DMS153 treated with DMSO at 0.1 percent for 48 hours (cell line): ENCODE results near the gene GAS7.

ENCODE experiments used
- DNase-seq: peaks from one replicate; lab custom pipeline; 2025; ENCODE audit not compliant: unreplicated experiment; lab: John Stamatoyannopoulos, UW

GAS7 gene

DNA sequence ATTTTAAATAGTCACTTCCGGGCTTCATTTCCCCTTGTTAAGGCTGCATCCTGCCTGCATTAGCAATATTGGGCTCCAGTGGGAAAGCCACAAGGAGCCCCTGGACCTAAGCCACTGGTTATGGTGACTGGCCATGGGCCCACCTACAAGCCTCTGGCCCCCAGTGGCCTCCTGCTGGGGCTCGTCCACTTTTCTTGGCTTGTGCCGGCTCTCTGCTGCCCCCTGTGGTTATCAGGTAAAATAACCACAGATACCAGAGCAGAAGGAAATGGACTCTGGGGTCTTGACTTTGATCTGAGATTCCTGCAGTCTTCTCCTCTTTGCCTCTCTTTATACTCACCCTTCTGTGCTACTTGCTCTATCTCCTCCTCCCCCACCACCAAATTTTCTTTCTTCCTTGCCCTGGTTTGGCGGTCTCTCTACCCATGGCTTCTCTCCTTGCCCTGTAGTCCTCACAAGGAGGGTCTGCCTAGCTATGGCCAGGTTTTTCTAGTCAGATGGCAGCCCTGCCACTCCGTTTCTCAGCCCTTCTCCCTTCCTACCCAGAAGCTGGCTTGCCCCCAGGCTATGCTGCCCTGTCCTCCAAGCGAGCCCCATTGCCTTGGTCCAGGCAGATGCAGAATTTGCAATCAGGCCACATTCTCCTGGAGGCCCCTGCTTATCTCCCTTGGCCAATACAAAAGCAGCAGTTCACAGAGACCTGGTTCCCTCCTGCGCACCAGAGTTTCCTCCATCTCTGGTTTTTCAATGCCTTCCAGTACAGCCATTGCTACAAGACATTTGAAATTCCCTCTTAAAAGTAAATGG, 210.4 kb downstream of the GAS7 start:
- no peak for DNase-seq

DNA sequence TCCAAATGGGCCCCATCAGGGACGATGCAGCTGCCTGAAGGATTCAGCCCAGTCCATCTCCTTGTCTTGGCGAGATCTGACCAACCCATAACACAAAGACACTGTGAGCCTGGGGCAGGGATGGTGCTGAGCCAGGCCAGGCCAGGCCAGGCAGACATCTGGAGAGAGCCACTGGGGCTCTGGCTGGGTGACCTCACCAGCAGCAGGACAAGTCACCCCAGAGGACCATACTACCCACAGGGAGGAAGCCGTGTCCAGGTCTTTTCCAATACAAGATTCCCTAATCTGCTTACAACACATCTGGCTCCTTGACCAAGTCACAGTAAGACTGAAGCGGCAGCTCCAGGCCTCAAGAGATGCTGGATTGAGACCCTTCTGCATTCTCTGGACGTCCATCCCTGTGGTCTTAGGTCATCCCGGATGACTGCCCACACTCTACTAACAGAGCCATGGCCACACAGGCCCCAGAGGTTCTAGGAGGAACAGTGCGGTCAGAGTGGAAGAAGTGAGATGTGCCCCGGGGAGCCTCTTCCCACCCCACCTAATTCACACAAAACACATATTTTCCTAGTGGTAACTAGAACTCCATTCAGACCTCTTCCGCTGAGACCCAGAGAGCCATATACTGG, 211.5 kb downstream of the GAS7 start:
- no peak for DNase-seq

DNA sequence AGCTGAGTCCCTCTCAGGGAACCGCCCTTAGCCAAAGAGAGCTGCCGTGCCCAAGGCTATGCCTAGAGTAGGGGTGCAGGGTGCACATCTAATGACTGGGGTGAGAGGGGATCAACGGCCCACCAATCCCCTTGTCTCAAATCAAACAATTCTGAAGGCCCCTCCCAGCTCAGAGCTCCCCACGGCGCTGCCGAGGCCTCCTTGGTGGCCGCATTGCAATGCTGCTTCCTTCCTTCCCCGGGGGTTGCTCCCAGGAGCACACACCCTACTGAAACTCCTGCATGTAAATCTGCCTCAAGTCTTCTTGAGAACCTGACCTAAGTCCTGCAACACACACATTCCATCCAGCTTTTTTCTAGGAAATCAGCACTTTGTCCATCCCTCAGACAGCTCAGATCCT, 212.8 kb downstream of the GAS7 start:
- DNase-seq, result no peak

DNA sequence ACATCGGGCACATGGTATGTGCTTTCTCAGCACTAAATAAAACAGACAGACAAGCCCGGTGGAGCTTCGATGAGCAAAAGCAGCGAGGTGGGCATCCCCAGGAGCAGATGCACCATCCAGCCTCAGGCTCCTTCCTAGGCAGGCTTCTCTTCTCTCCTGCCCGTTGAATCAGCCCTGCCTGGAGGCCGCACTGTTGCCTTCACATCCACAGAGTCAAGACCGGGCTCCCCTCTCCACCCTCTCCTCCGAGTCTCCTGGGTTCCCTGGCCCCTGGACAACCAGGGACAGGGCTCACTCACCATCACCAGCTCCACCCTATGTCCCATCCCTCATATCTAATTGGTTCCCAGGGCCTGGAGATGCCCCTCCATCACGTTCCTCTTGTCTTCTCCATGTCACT, 213.6 kb downstream of the GAS7 start:
- DNase-seq, result no peak

DNA sequence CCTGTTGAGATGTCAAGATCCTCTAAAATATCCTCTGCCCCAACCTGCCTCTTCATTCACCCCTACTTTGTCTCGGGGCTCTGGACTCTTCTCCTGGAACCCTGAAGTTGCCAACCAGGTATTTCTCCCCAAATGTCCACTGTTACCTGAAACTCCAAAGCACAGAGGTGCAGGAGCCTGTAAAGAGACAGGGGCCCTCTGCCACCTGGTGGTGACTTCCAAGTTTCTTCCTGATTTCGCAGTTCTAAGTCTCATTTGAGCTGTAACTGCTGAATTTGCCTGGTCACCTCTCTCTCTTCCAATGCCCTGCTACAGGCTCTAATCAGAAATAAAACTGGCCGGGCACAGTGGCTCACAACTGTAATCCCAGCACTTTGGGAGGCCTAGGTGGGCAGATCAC, 216.2 kb downstream of the GAS7 start:
- DNase-seq, result no peak

DNA sequence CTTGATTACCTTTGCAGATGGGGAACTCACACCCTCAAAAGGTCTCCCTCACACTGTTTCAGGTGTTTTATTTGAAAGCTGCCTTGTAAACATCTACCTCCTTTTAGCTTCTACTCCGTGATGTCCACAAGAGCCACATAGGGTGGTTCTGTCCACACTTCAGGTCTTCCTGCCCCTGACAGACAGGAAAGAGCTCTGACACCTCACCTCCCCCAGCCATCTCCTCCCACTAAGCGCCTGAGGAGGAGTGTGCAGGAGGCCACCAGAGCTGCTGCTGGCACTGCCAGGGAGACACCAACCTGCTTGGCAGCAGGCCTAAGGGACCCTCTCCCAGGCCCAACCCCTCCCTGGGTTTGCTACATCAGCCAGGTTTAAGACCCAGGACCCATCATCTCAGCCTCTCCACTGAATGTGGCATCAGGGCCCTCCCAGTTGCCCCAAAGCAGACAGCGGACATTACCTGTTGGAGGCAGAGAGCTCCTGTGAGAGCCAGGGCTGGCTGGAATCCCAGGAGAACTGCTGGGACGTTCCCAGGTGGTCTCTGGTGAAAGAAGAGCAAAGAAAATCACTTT, 217.0 kb downstream of the GAS7 start:
- no peak for DNase-seq

DNA sequence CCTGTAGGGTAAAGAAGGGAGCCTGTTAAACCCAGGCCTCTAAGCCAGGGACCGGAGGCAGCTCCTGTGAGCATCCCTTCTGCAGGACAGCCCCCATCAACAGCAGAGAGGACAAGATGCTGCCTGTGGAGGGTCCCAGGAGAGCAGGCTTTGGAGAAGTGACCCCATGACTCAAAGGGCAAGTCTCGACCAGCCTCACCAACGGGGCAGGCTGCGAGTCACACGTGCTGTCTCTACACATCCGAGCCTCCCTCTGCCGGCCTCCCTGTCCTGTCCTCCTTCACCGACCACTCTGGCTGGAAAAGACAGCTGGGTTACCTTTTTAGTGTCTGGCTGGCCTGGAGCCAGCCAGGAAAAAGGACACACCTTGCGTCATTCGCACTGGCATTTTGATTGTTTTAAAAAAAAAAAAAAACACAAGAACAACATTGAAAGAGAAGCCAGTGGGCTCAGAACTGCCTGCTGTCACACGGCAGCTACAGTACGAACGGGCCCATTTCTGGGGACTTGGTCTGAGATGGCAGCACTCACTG, 218.9 kb downstream of the GAS7 start:
- no peak for DNase-seq

DNA sequence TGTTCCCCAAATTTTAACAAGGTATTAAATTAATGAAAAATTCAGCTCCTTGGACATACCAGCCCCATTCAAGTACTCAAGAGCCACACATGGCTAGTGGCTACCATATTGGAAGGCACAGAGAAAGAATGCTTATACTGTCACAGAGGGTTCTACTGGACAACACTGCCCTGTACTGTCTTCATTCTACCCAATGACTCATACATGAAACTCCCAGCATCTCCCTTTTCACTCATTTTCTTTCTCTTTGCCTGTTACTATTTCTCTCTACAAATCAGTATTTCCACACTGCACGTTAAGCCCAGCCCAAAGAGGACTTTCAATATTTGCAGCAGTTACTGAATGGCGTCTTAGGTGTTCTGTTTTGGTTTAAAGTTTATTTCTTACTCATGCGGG, 221.2 kb downstream of the GAS7 start:
- DNase-seq, result no peak

DNA sequence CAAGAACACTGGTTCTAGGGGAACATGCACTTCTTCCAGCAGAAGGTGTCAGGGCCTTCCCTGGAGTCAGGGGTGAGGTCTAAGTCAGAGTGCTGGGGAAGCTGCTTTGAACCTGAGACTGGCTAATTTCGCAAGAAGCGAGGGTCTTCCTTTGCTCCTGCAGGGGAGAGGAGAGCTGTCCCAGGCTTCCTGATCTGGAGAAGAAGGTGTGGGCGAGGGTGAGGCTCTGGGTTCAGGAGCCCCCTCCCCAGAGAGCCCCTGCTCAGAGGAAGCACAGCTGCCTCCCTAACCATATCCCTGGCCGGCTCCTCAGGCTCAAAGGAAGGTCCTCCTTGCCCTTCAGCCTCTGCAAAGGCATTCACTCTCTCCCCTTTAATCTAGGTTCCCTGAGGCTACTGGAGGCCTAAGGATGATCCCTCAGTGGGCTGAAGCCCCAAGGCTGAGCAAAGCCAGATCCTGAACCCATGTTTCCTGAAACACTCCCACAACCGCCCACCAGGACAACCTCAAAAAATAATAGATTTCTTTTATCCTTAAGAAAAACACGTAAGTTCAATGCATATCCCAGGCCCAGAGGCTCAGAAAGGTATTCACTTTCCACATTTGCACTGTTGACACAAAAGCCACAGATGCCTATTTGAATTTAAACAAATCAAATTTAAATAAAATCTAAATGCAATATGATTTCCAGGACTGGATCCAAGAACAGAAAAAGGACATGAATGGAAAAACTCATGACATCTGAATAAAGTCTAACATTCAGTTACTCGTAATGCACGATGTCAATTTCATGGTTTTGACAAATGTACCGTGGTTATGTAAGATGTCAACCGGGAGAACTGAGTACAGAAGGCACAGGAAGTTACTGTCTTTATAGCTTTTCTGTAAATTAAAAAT, 221.9 kb downstream of the GAS7 start:
- DNase-seq, result no peak

DNA sequence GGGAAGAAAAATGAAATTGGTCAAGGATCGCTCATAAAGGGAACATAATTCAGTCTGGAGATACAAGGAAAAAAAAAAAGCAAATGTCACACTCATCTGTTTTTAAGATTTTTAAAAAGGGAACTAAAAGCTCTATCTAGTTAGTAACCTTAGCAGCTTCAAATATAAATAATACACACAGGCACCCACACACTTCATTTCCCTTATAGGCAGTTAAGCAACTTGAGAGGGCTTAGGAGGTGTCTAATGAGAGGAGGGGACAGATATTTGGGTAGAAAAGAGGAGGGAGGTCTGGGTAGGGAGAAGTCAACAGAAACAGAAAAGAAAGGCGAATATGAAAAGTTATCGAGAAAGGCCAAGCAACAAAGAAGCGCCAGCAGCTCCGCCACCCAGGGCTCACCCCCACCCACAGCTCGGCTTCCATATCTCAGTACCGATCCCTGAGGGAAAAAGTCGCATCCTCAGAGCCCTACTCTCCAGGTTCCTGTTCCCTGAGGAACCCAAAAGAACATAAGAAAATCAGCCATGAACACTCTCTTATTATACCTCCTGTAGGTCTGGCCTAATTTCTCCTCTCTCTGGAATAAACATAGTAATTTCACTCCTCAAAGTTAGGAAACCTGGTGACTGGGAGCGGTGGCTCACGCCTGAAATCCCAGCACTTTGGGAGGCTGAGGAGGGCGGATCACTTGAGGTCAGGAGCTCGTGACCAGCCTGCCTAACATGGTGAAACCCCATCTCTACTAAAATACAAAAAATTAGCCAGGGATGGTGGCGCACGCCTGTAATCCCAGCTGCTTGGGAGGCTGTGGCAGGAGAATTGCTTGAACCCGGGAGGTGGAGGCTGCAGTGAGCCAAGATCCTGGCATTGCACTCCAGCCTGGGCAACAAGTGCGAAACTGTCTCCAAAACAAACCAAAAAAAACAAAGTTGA, 223.7 kb downstream of the GAS7 start:
- no peak for DNase-seq

DNA sequence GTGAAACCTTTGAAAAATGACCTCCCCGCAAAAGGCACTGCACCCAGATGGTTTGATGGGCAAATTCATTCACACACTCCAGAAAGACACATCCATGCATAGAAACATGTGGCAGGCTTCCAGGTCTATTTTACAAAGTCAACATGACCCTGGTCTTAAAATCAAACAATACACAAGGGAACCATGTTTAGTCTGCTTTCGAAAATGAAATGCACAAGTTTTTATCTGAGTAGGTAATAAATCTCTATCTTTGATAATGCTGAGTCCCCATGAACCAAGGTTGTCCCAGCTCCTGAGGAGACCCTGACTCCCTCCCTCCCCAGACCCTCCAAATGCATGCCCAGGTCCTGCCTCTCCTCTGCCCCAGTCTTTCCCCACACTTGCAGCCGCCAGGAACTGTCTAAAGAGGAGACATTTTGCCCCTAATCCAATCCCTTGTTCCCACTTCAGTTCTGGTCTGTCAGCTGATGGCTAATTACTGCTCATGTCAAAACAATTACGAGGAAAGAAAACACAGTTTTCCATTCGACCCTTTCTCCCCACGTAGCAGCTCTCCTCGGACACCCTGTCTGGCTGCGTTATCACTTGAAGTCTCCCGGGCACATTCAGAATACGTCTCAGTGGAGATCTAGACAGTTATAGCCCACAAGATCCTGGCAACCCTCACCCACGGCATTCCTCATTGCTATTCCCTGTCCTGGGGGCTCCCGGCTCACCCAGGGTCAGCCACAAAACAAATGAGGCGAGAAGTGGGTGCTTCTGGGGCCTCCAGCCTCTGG, 224.5 kb downstream of the GAS7 start:
- no peak for DNase-seq

DNA sequence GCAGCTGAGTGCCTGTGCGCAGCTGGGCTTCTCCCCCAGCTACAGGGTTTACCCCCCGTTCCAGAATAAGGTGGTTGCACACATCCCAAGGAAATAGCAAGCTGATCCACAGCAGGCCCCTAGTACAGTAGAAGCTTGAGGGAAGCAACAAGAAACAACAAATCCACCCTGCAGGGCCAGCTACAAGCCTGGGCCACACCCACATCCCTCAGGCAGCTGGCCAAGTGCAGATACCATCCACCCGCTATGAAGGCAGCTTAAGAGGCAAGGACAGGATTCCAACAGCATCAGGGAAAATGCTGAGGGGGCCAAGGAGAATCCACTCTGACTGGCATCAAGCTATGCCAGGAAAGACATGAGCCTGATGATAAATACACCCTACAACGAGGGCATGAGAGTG, 226.4 kb downstream of the GAS7 start:
- no peak for DNase-seq

DNA sequence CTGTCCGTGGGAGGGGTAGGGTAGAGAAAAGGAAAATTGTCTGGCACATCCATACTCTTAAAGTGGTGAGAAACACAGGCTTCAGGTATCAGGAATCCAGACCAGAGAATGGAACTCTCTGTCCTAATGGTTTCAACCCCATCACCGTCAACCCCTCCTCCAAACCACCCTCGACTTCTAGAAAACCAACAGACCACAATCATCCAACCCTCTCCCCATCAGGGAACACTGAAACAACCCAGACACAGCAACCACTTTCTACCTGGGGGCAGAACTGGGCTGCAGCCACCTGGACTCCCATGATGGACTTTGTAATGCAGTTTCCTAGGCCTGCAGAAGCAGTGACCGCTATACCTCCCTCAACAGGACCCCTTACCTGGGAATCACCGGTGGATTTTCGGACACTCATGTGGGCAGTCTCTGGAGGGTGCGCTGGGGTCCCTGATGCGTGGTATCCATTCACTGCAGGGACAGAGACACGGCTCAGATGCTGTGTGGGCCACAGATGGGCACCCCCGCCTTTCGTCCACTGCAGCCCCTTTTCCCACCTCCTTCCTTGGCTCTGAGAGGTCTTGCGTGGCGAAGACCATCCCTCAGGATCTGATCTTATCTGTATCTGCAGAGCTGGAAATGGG, 229.0 kb downstream of the GAS7 start:
- no peak for DNase-seq

DNA sequence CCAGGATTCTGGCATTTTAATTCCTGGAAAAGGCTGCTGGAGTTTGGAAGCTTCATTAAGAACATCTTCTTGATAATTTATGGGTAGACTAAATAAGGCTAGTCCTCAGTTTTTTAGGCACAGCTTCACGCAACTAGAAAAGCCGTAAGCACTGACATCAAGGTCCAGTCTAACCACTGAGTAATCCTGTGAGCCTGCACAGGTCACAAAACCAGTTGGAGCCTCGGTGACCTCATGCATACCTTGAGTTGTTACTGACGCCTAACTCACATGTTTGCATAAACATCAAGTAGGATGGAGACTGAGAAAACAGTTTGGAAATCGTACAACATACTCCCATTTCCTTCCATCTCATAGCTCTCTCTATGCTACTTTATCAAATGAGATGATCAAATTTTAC, 229.5 kb downstream of the GAS7 start:
- DNase-seq, result no peak

DNA sequence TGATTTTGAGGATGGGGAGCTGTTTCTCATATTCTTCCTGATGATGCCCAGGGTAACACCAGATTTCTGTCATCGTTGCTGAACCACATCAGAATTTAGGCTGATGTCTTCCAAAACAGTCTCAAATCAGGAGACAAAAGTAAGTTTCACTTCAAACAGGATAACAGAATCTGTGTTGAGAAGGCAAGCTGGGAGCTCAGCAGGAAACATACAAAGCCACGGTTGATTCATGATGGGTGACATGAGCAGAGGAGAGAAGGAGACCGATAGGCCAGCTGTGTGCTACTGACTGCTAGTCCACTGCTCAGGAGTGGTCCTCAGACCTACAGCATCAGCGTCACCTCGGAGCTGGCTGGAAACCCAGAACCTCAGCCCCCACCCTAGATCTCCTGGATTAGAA, 230.4 kb downstream of the GAS7 start:
- no peak for DNase-seq

DNA sequence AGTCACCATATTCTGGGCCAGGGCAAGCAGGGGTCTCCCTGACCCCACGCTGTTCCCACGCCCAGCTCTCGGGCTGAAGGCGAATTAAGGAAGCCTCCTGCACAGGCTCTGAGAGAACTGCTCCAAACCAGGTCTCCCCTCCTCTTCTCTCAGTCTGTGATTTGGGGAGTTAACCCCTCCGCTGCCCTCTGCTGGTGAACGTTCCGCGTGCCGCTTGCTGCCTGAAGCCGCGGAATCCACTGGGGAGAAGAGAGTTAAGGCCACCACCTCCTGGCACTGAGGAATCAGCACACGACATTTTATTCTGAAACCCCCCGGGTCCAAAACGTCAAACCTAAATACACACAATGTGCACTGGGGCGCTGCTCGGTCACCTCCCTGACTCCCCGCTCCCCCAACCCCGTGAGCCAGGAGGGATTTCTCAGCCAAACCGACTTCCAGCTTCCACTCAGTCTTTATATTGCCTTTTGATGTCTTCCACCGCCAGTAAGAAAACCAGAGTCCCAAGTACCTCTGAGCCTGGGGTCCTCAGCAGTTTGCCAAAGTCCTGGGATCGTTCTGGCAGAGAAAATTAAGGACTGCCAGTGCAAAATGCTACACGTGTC, 238.9 kb downstream of the GAS7 start:
- no peak for DNase-seq

DNA sequence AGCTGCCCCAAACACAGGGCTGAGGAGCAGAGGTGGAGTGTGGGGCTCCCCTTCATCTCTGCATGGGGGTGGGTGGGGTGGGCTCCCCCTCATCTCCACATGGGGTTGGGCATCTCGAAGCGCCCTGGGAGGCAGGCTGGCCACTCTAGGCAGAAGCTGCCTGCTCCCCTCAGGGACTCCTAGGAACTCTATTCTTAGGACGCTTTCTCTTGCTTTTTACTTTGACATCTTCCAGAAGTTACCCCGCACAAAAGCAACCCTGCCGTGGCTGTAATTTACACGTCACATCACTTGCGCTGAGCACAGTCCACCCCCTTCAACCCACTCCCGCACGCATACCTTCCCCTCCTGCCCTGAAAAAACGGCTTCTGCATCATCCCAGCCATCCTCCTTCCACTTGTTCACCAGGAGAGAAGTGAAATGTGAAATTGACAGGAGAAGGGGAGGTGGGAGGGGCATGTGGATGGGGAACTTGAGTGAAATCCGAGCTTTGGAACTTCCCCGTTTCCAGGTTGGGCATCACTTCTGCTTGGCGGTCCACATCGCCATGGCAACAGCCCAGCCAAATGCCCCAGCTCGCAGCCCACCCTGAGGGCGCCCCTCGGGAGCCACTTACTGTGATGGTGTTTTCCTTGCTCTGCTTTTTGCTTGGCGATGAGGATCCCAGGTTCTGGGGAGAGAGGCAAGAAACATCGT, 239.7 kb downstream of the GAS7 start:
- DNase-seq, result no peak

DNA sequence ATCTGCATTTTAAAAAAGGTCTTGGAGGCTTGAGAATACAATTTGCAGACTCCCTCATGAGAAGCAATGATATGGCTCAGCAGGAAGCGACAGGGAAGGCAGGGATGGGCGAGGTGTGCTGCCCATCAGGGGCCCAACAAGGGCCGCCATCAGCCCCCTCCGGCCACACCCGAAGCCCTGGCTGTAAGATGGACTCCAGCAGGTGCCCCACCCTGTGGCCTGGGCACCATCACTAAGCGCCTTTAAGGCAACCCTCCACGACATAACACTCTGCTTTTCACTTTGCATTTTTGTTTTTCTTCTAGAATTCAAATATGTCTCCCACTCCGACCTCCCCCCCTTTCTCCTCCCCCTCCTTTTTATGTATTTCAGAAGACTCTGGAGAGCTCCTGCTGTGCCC, 241.2 kb downstream of the GAS7 start:
- no peak for DNase-seq
